ENCODE results near the gene ST6GALNAC1.

DNA sequence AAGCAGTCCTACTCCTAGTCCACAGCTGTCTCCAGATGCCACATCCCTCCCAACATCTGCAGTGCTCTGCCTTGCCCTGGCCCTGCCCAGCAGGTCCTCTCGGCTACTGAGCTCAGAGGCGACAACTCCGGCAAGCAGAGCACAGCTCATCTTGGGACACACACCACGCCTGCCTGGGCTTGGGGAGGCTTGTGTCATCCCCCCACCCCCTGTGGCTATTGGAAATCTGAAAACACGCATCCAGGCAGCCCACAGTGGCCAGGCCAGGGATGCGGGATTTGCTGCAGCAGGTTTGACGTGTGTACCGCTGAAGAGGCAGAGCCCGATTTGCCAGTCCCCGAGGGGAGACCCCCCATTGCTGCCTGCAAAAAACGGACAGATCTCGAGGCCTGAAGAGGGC lies 41.8 kb upstream of the ST6GALNAC1 start:
- TF ChIP-seq, protein P1, sequence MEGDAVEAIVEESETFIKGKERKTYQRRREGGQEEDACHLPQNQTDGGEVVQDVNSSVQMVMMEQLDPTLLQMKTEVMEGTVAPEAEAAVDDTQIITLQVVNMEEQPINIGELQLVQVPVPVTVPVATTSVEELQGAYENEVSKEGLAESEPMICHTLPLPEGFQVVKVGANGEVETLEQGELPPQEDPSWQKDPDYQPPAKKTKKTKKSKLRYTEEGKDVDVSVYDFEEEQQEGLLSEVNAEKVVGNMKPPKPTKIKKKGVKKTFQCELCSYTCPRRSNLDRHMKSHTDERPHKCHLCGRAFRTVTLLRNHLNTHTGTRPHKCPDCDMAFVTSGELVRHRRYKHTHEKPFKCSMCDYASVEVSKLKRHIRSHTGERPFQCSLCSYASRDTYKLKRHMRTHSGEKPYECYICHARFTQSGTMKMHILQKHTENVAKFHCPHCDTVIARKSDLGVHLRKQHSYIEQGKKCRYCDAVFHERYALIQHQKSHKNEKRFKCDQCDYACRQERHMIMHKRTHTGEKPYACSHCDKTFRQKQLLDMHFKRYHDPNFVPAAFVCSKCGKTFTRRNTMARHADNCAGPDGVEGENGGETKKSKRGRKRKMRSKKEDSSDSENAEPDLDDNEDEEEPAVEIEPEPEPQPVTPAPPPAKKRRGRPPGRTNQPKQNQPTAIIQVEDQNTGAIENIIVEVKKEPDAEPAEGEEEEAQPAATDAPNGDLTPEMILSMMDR (IDR thresholded peaks at IDR 0.05) = no peak
- TF ChIP-seq POLR2A (IDR thresholded peaks at IDR 0.05) (no peak), POLR2AphosphoS5 (IDR thresholded peaks at IDR 0.05; ENCODE audit: insufficient read depth in 1 of 2, low read depth in 1 of 2) (no peak)

All from vagina (tissue), 2 donors.